ENCODE measurements around the gene PDGFA. TPM values are rescaled to one million over a fixed set of nuclear protein-coding genes. Genes with fewer than 3 reads are reported as not detected.

PDGFA gene
- total and polyA plus RNA-seq, 2 experiments from 2014 or later, result 35.6 to 43.1 TPM

- TF ChIP-seq, protein P1, sequence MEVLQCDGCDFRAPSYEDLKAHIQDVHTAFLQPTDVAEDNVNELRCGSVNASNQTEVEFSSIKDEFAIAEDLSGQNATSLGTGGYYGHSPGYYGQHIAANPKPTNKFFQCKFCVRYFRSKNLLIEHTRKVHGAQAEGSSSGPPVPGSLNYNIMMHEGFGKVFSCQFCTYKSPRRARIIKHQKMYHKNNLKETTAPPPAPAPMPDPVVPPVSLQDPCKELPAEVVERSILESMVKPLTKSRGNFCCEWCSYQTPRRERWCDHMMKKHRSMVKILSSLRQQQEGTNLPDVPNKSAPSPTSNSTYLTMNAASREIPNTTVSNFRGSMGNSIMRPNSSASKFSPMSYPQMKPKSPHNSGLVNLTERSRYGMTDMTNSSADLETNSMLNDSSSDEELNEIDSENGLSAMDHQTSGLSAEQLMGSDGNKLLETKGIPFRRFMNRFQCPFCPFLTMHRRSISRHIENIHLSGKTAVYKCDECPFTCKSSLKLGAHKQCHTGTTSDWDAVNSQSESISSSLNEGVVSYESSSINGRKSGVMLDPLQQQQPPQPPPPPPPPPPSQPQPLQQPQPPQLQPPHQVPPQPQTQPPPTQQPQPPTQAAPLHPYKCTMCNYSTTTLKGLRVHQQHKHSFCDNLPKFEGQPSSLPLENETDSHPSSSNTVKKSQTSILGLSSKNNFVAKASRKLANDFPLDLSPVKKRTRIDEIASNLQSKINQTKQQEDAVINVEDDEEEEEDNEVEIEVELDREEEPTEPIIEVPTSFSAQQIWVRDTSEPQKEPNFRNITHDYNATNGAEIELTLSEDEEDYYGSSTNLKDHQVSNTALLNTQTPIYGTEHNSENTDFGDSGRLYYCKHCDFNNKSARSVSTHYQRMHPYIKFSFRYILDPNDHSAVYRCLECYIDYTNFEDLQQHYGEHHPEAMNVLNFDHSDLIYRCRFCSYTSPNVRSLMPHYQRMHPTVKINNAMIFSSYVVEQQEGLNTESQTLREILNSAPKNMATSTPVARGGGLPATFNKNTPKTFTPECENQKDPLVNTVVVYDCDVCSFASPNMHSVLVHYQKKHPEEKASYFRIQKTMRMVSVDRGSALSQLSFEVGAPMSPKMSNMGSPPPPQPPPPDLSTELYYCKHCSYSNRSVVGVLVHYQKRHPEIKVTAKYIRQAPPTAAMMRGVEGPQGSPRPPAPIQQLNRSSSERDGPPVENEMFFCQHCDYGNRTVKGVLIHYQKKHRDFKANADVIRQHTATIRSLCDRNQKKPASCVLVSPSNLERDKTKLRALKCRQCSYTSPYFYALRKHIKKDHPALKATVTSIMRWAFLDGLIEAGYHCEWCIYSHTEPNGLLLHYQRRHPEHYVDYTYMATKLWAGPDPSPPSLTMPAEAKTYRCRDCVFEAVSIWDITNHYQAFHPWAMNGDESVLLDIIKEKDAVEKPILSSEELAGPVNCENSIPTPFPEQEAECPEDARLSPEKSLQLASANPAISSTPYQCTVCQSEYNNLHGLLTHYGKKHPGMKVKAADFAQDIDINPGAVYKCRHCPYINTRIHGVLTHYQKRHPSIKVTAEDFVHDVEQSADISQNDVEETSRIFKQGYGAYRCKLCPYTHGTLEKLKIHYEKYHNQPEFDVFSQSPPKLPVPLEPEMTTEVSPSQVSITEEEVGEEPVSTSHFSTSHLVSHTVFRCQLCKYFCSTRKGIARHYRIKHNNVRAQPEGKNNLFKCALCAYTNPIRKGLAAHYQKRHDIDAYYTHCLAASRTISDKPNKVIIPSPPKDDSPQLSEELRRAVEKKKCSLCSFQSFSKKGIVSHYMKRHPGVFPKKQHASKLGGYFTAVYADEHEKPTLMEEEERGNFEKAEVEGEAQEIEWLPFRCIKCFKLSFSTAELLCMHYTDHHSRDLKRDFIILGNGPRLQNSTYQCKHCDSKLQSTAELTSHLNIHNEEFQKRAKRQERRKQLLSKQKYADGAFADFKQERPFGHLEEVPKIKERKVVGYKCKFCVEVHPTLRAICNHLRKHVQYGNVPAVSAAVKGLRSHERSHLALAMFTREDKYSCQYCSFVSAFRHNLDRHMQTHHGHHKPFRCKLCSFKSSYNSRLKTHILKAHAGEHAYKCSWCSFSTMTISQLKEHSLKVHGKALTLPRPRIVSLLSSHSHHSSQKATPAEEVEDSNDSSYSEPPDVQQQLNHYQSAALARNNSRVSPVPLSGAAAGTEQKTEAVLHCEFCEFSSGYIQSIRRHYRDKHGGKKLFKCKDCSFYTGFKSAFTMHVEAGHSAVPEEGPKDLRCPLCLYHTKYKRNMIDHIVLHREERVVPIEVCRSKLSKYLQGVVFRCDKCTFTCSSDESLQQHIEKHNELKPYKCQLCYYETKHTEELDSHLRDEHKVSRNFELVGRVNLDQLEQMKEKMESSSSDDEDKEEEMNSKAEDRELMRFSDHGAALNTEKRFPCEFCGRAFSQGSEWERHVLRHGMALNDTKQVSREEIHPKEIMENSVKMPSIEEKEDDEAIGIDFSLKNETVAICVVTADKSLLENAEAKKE (CRISPR knock-in tag; IDR thresholded peaks at IDR 0.05), result no peak
Observed at GRCh38 chr7:528451-528850, 8.8 kb upstream of the PDGFA start (continued).

- H3K4me2 ChIP-seq, result no peak overlapping the region
- DNase-seq (ENCODE audit: low spot score) (no peak), ATAC-seq (no peak)
- peaks cover 7% of the 10 kb centered on the region; the same call in 1 of the 2 replicates for H3K9me2 ChIP-seq (ENCODE audit: insufficient read depth)
- H4K20me1 ChIP-seq (replicated peaks; ENCODE audit: insufficient read depth), result no peaks in the 10 kb centered on the region; the same call in 1 of the 2 replicates
- no peak overlapping the region for H3K4me3 ChIP-seq
- H3K9me3 Mint-ChIP-seq, result no peaks in the 10 kb centered on the region
- peaks cover 5% of the 10 kb centered on the region; the same call in 1 of the 3 replicates for H3K4me1 Mint-ChIP-seq
- no peaks in the 10 kb centered on the region for H3K36me3 ChIP-seq (ENCODE audit: insufficient read depth)
- no peak overlapping the region for H3K4me3 Mint-ChIP-seq
- no peak overlapping the region for H3K27ac Mint-ChIP-seq
- H3K79me2 ChIP-seq (replicated peaks; ENCODE audit: insufficient read depth), result no peaks in the 10 kb centered on the region
- no peak overlapping the region for H3K27ac ChIP-seq (ENCODE audit: low read depth)
- H3K27me3 Mint-ChIP-seq (ENCODE audit: insufficient read depth, low read depth, poor library complexity), result peaks cover 22% of the 10 kb centered on the region
- H3K36me3 Mint-ChIP-seq (ENCODE audit: low read depth), result no peaks in the 10 kb centered on the region; the same call in 2 of the 3 replicates
- H2AFZ ChIP-seq, result no peak overlapping the region
- H3F3A ChIP-seq (replicated peaks; ENCODE audit: low read depth), result no peaks in the 10 kb centered on the region
- peaks cover 24% of the 10 kb centered on the region for H3K27me3 ChIP-seq (ENCODE audit: insufficient read depth)
- peaks cover 3% of the 10 kb centered on the region; the same call in 1 of the 2 replicates for H3K4me1 ChIP-seq (ENCODE audit: insufficient read depth)
- TF ChIP-seq ZNF114 (CRISPR knock-in tag; IDR thresholded peaks at IDR 0.05) (no peak), ETS1 (IDR thresholded peaks at IDR 0.05) (no peak), JUNB (IDR thresholded peaks at IDR 0.05; ENCODE audit: unreplicated experiment) (no peak), STAT1 (IDR thresholded peaks at IDR 0.05; ENCODE audit: unreplicated experiment) (no peak), EZH2phosphoT487 (IDR thresholded peaks at IDR 0.05; ENCODE audit: unreplicated experiment) (no peak), CREB1 (CRISPR knock-in tag; IDR thresholded peaks at IDR 0.05; ENCODE audit: low read depth) (no peak), ZNF331 (CRISPR knock-in tag; IDR thresholded peaks at IDR 0.05; ENCODE audit: low read depth) (no peak), EZH2 (IDR thresholded peaks at IDR 0.05; ENCODE audit: low read depth, unreplicated experiment) (no peak), REST (IDR thresholded peaks at IDR 0.05; ENCODE audit: unreplicated experiment) (no peak), POLR2AphosphoS5 (IDR thresholded peaks at IDR 0.05; ENCODE audit: low read depth) (no peak)
- TF ChIP-seq, protein P2, sequence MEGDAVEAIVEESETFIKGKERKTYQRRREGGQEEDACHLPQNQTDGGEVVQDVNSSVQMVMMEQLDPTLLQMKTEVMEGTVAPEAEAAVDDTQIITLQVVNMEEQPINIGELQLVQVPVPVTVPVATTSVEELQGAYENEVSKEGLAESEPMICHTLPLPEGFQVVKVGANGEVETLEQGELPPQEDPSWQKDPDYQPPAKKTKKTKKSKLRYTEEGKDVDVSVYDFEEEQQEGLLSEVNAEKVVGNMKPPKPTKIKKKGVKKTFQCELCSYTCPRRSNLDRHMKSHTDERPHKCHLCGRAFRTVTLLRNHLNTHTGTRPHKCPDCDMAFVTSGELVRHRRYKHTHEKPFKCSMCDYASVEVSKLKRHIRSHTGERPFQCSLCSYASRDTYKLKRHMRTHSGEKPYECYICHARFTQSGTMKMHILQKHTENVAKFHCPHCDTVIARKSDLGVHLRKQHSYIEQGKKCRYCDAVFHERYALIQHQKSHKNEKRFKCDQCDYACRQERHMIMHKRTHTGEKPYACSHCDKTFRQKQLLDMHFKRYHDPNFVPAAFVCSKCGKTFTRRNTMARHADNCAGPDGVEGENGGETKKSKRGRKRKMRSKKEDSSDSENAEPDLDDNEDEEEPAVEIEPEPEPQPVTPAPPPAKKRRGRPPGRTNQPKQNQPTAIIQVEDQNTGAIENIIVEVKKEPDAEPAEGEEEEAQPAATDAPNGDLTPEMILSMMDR (conservative IDR thresholded peaks at IDR 0.05; ENCODE audit: low read depth in 2 of 2), result no peak
Observed at GRCh38 chr7:527723-528122, 8.1 kb upstream of the PDGFA start.

All from GM23338 (cell line).